ENCODE data around the gene PTPN6.

The PTPN6 gene

DNA sequence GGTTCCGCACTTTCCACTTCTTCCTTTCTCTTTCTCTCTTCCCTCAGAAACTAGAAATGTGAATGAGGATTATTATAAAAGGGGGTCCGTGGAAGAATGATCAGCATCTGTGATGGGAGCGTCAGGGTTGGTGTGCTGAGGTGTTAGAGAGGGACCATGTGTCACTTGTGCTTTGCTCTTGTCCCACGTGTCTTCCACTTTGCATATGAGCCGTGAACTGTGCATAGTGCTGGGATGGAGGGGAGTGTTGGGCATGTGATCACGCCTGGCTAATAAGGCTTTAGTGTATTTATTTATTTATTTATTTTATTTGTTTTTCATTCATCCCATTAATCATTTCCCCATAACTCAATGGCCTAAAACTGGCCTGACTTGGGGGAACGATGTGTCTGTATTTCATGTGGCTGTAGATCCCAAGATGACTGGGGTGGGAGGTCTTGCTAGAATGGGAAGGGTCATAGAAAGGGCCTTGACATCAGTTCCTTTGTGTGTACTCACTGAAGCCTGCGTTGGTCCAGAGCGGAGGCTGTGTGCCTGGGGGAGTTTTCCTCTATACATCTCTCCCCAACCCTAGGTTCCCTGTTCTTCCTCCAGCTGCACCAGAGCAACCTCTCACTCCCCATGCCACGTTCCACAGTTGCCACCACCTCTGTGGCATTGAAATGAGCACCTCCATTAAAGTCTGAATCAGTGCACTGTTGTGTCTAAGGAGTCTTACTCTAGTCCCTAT lies 28.0 kb upstream of the PTPN6 start:
- no peak for DNase-seq

DNA sequence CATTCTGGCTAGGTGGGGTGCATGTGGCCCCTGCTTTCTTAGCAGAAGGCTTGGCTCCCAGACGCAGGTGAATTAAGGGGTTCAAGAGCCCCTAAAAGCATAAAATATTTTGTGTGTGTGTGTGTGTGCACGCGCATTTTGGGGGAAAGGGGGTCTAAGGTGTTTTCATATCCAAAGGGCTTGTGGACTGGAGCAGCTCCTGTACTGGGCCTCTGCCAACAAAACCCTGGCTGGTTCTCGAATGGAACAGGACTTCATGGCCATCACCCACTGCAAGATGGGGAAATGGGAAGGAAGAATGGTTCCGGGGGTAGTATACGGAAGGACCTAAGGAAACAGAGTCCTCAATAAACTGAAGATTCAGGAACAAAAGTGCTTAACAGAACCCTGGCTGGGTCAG lies 27.3 kb upstream of the PTPN6 start:
- DNase-seq: no peak

DNA sequence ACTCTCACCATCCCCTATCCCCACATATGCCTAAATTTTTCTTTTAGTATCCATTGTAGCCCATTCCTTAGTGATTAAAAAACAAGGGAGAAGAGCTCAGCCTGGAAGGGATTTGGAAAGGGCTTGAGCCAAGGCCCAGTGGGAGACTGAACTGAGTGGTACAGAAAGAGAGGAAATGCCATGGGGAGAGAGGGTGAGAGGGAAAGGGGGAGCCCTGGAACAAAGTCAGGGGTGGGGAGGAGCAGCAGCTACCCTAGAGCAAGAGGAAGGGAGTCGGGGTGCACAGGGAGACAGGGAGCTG lies 26.0 kb upstream of the PTPN6 start:
- no peak for DNase-seq

DNA sequence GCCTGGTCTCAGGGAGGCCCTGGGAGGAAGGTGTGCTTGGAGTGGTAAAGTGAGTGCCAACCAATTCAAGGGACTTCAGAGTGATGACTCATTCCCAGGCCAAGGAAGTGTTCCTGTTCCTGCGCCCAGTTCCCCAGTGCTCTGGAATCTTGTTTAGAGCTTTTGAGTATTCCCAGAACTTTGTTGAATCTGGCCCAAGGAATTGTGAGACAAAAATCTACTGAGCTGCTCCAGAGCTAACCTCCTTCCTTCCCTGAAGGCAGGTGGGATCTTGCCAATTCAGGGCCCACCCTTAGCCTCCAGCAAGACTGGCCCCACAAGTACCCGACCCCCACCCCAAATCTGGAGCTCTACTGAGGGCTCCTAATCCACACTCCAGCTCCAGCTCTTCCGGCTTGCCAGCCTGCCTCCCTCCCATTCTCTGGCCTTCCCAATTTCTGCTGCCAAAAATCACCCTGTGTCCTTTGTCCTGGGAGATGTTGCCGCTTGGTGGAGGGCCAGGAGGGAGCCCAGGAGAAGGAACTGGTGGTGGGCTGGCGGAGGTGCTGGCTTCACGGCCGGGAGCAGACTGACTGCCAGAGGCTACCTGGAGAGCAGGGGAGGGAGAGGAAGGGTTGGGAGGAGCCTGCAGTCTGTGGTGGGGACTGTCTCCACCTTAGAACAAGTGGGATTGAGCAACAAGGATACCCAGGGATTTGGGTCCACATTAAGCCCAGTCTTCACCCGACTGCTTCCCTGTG lies 25.4 kb upstream of the PTPN6 start:
- DNase-seq: no peak

DNA sequence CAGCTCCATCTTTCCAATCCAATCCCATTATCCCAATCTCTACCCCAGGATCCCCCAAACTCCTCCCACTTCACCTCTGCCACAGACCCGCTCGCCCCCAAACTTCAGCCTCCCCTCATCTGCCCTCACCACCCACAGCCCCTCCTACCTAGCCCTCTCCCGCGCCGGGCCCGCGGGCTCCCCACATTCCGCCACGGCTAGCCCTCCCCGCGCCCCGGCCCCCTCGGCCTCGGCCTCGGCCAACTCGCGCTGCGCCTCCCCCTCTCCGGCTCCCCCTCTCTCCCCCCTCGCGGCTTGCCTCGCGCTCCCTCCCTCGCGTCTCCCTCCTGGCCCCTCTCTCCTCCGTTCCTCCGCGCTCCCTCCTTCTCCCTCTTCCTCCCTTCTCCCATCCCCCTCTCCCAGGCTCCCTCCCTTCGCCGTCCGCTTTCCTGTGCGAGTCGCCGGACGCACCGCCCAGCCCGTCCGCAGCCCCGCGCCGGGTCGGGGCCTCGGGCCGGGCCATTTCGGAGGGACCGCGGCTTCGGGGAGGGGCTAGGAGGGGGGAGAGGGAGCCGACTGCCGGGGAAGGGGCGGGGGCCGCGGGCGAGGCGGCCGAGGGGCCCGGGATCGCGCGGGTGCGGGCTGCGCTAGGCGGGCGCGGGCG lies 23.7 kb upstream of the PTPN6 start, which contains the start of gene ATN1:
ATN1 (plus strand) TSS at position 581 of the 643 bp plus-strand sequence. CDS start 6,043 bp downstream, outside the sequence.
- DNase-seq: peak; percentile 69

DNA sequence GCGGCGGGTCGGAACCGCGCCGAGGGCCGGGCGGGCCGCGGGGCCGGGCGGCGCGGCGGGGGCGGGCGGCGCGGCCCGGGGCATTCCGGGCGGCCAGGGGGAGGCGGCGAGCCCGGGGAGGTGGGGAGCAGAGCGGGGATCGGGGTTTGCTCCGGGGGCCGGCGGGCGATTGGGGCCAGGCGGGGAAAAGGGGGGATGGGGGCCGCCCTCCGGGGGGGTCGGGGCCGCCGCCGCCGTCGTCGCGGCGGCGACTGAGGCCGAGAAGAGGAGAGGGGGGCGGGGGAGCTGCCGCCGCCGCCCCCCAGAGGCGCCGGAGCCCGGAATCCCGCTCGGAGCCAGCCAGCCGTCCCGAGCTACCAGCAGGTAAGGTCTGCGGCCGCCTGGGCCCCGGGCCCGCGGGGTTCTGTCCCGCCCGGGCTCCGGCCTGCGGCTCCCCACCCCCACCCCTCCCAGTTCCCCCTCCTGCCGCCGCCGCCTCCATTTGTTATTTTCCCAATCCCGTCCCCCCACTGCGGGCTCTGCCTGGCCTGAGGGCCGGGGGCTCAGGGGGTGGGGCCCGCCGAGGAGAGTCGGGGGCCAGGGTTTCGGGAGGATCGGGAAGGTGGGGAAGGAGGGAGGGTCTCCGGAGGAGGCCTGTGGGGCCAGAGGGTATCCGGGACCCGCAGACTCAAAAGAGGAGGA lies 23.0 kb upstream of the PTPN6 start:
- peak; percentile 32 for DNase-seq

DNA sequence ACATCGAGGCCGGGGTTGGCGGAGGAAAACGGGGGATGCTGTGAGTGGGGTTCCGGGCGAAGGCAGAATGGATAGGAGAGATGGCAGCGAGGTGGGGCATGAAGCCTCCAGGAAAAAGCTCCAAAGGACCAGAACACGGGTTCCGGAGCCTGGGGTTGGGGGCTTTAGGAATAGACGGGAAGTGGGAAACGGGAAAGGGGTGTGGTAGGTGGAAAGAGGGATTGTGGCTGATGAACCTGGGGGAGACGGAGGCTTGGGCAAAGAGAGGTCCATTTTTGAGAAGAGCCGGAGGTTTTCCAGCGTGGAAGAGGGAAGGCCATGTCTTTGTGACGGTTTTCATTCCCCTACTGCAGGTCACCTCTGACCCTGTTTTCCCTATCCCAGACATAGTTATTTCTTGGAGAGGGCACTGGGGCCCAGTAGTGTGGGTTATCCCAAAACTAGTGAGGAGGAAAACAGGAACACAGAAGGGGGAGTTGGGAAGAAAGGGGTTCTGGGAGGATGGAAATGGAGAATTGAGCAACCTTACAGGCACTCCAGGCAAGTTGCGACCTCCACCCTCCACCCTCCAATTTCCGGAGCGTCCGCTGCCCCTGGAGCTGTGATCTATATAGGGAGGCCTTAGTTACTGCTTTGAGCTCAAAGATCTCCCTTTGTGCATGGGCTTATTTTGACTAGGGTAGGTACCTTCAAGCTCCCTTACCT lies 22.3 kb upstream of the PTPN6 start:
- DNase-seq: peak; percentile 36

DNA sequence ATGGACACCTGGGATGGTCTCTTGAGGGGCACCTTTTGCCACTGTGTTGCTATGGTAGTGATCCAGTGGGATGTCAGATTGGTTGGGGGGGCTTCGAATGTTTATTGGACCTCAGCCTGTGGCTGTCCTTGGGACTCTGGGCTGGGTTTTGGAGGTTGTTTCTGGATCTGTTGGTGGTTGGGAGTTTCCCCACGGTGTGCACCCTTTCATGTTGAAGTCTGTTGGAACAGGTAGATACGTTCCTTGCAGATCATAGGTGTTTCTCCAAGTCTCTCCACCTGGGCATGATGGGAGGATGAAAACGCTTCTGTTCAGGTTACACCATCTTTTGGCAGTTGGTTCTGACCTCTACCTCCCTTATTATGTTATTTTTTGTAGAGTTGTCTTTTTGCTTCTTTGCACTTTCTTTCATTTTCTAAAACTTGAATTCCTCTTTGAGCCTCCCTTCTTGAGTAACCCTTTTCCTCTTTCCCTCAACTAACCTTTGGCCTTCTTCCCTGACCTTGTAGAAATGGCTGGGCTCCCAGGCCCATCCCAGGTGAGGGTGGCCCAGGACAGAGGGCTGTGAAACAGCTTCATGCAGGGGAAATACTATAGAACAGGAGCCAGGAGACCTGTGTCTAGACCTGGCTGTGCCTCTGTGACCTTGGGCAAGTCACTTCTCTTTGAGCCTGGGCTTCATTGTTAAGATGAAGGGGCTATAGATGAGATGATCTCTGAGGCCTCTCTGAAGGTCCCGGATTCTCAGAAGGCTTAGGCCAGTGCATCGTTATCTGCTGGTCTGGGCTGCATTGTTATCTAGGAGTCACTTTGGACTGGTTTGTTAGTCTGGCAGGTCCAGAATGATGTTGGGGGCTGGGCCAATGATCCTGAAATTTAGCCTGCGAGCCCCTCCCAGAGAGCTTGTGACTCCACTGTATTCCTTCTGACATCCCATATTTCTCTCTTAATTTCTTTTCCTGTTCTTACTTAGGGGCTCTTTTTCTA lies 21.4 kb upstream of the PTPN6 start:
- peak; percentile 65 for DNase-seq

DNA sequence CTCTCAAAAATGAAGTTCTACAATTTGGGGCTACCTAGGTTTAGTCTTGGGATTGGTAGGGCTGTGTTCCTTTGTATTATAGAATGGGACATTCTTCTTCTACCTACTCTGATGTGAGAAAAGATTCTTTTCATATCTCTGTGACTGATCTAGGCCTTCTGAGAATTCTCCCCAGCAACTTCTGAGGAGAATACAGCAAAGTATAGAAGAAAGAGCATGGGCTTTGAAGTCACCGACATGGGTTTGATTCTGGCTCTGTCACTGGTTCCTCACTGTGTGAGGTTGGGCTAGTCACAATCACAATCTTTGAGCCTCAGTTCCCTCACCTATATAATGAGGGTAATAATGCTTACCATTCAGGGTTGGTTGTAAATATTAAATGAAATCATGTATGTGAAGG lies 18.4 kb upstream of the PTPN6 start:
- no peak for DNase-seq

DNA sequence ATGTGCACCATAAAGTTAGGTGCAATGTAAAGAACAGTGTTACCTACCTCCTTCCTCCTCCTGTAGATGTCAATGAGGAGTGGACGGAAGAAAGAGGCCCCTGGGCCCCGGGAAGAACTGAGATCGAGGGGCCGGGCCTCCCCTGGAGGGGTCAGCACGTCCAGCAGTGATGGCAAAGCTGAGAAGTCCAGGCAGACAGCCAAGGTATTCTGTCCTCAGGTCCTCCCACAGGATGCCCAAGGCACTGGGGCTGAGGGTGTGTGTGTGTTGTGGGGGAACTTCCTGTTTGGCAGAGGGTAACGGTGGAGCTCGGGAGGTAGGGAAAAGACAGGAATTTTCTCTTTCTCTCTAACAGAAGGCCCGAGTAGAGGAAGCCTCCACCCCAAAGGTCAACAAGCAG lies 17.0 kb upstream of the PTPN6 start:
- DNase-seq: no peak

DNA sequence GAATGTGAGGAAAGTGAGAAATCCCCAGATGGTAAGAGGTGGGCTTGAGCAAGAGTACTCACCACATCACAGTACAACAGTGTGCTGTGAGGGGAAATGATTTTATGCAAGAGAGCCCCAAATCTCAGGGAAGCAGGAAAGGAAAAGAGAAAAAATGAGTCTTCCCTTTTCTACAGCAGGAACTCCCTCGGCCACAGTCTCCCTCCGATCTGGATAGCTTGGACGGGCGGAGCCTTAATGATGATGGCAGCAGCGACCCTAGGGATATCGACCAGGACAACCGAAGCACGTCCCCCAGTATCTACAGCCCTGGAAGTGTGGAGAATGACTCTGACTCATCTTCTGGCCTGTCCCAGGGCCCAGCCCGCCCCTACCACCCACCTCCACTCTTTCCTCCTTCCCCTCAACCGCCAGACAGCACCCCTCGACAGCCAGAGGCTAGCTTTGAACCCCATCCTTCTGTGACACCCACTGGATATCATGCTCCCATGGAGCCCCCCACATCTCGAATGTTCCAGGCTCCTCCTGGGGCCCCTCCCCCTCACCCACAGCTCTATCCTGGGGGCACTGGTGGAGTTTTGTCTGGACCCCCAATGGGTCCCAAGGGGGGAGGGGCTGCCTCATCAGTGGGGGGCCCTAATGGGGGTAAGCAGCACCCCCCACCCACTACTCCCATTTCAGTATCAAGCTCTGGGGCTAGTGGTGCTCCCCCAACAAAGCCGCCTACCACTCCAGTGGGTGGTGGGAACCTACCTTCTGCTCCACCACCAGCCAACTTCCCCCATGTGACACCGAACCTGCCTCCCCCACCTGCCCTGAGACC lies 15.6 kb upstream of the PTPN6 start:
- no peak for DNase-seq

DNA sequence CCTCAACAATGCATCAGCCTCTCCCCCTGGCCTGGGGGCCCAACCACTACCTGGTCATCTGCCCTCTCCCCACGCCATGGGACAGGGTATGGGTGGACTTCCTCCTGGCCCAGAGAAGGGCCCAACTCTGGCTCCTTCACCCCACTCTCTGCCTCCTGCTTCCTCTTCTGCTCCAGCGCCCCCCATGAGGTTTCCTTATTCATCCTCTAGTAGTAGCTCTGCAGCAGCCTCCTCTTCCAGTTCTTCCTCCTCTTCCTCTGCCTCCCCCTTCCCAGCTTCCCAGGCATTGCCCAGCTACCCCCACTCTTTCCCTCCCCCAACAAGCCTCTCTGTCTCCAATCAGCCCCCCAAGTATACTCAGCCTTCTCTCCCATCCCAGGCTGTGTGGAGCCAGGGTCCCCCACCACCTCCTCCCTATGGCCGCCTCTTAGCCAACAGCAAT lies 14.9 kb upstream of the PTPN6 start:
- DNase-seq: no peak

DNA sequence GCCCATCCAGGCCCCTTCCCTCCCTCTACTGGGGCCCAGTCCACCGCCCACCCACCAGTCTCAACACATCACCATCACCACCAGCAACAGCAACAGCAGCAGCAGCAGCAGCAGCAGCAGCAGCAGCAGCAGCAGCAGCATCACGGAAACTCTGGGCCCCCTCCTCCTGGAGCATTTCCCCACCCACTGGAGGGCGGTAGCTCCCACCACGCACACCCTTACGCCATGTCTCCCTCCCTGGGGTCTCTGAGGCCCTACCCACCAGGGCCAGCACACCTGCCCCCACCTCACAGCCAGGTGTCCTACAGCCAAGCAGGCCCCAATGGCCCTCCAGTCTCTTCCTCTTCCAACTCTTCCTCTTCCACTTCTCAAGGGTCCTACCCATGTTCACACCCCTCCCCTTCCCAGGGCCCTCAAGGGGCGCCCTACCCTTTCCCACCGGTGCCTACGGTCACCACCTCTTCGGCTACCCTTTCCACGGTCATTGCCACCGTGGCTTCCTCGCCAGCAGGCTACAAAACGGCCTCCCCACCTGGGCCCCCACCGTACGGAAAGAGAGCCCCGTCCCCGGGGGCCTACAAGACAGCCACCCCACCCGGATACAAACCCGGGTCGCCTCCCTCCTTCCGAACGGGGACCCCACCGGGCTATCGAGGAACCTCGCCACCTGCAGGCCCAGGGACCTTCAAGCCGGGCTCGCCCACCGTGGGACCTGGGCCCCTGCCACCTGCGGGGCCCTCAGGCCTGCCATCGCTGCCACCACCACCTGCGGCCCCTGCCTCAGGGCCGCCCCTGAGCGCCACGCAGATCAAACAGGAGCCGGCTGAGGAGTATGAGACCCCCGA lies 14.3 kb upstream of the PTPN6 start:
- peak; percentile 57 for DNase-seq

DNA sequence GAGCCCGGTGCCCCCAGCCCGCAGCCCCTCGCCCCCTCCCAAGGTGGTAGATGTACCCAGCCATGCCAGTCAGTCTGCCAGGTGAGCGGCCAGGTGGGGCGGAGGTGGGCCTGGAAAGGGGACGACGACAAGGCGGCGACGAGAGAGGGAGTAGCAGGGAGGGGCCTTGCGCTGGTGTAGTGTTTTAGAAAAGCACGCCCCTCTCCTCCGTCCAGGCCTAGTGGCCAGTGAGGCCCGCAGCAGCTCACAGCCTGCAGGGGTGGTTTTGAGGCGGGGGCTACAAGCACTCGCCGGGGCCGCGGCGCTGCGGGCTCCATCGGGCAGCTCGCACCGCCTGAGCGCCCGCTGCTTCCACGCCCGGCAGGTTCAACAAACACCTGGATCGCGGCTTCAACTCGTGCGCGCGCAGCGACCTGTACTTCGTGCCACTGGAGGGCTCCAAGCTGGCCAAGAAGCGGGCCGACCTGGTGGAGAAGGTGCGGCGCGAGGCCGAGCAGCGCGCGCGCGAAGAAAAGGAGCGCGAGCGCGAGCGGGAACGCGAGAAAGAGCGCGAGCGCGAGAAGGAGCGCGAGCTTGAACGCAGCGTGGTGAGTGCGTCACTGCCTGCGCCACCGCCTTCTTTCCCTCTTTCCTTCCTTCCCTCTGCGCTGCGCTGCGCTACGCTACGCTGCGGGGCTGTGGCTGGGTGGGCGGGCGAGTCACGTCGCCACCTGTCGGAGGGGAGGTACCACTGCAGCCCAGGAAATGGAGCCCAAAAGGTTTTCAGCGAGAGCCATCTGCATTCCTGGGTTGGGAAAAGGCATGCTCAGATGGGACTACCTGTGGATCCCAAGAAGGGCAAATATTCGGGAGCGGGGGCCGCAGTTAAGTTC lies 13.4 kb upstream of the PTPN6 start:
- peak; percentile 98 for DNase-seq

DNA sequence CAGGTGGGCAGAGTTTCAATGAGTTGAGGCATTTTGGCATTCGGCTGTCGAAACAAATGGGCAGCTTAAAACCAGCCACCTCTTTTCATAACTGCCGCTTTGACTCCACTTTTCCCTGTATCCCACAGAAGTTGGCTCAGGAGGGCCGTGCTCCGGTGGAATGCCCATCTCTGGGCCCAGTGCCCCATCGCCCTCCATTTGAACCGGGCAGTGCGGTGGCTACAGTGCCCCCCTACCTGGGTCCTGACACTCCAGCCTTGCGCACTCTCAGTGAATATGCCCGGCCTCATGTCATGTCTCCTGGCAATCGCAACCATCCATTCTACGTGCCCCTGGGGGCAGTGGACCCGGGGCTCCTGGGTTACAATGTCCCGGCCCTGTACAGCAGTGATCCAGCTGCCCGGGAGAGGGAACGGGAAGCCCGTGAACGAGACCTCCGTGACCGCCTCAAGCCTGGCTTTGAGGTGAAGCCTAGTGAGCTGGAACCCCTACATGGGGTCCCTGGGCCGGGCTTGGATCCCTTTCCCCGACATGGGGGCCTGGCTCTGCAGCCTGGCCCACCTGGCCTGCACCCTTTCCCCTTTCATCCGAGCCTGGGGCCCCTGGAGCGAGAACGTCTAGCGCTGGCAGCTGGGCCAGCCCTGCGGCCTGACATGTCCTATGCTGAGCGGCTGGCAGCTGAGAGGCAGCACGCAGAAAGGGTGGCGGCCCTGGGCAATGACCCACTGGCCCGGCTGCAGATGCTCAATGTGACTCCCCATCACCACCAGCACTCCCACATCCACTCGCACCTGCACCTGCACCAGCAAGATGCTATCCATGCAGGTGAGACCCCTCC lies 12.6 kb upstream of the PTPN6 start:
- no peak for DNase-seq

DNA sequence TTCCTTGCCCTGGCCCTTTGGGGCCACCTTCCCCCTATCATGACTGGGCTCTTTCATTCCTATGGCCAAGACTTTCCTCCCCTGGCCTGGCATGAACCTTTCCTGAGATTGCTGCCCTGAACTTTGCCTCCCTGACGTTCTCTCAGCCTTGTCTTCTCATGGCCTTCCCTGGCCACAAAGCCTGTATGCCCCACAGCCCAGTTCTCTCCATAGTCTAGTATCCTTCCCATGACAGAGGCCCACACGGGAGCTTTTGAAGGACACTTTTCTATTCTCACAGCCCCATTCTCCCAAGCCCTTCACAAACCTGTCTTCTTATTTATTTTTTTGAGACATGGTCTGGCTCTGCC lies 12.0 kb upstream of the PTPN6 start:
- DNase-seq: no peak

DNA sequence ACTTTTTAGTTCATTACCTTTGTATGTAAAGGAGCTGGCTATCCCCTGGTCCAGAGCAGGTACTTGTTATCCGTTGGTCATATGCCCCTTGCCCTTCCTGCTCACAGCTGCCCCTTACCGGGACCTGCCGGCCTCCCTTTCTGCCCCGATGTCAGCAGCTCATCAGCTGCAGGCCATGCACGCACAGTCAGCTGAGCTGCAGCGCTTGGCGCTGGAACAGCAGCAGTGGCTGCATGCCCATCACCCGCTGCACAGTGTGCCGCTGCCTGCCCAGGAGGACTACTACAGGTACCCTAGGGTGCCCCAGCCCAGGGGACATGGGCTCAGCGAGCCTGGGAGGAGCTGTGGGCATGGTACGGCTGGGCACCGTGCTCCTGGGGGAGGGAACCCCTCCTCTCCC lies 9.9 kb upstream of the PTPN6 start:
- no peak for DNase-seq

DNA sequence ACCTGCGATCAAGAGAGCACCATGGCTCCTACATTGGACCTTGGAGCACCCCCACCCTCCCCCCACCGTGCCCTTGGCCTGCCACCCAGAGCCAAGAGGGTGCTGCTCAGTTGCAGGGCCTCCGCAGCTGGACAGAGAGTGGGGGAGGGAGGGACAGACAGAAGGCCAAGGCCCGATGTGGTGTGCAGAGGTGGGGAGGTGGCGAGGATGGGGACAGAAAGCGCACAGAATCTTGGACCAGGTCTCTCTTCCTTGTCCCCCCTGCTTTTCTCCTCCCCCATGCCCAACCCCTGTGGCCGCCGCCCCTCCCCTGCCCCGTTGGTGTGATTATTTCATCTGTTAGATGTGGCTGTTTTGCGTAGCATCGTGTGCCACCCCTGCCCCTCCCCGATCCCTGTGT lies 9.4 kb upstream of the PTPN6 start:
- DNase-seq: no peak

All from hematopoietic multipotent progenitor cell treated with erythropoietin and hydrocortisone succinate and interleukin-3 and kit ligand, for 6 days (in vitro differentiated cells).